HL-60/S4 treated with phorbol 12-myristate 13-acetate at 8.2 ng/mL for 4 days and 3 days (cell line): Measurements from ENCODE around the gene DCUN1D2.

Source experiments
- in situ Hi-C: fragments of 300-500 bp; cut with MboI; formaldehyde crosslinking; loops from 2 replicates; pipeline ENCODE4 v1.15.0; 2022; ENCODE audit warnings: low sequenced_read_pairs

The DCUN1D2 gene

GRCh38 chr13:113411216-113412023 is 79.1 kb downstream of the DCUN1D2 start:
- in situ Hi-C loops: no loop called here

GRCh38 chr13:113410472-113411201 is 79.9 kb downstream of the DCUN1D2 start:
- in situ Hi-C loops: no loop called here

- in situ Hi-C loops: no loop called here
Measured at GRCh38 chr13:113408562-113408961, 81.9 kb downstream of the DCUN1D2 start.

GRCh38 chr13:113407531-113408393 is 82.7 kb downstream of the DCUN1D2 start:
- in situ Hi-C loops: no loop called here

GRCh38 chr13:113407103-113407530 is 83.4 kb downstream of the DCUN1D2 start:
- in situ Hi-C loops: no loop called here

GRCh38 chr13:113406321-113407102 is 84.0 kb downstream of the DCUN1D2 start:
- in situ Hi-C loops: no loop called here
